ENCODE results near the gene ZAR1.

- no peak for TF ChIP-seq CTCF (IDR thresholded peaks at IDR 0.05)
- TF ChIP-seq POLR2A (IDR thresholded peaks at IDR 0.05), result no peak
These were observed 22.6 kb upstream of the ZAR1 start for GRCh38 chr4:48467442-48467841.
